Skeletal muscle satellite cell (primary cell): ENCODE measurements around the gene CMSS1.

Source experiments
- H3K27me3 ChIP-seq: 2 replicates; pipeline ENCODE4 v1.7.0; 2013; ENCODE audit warnings: low read length; ENCODE audit not compliant: control insufficient read depth, insufficient read depth
- H3K36me3 ChIP-seq: 2 replicates; pipeline ENCODE4 v1.7.0; 2013; ENCODE audit warnings: mild to moderate bottlenecking, control low read depth, low read length; ENCODE audit not compliant: insufficient read depth
- H3K4me1 ChIP-seq: 2 replicates; pipeline ENCODE4 v1.7.0; 2013; ENCODE audit warnings: low read length; ENCODE audit not compliant: control insufficient read depth, insufficient read depth
- H3K4me2 ChIP-seq: 2 replicates; pipeline ENCODE4 v1.7.0; 2013; ENCODE audit warnings: mild to moderate bottlenecking, low read length
- H3K4me3 ChIP-seq: 2 replicates; pipeline ENCODE4 v1.7.0; 2013; ENCODE audit warnings: low read length
- H3K9ac ChIP-seq: 2 replicates; pipeline ENCODE4 v1.7.0; 2013; ENCODE audit warnings: mild to moderate bottlenecking, low read depth, low read length, moderate library complexity
- H3K9me3 ChIP-seq: replicated peaks from 2 replicates; pipeline ENCODE4 v1.7.0; 2013; ENCODE audit warnings: mild to moderate bottlenecking, control low read depth, low read length

Gene CMSS1

DNA sequence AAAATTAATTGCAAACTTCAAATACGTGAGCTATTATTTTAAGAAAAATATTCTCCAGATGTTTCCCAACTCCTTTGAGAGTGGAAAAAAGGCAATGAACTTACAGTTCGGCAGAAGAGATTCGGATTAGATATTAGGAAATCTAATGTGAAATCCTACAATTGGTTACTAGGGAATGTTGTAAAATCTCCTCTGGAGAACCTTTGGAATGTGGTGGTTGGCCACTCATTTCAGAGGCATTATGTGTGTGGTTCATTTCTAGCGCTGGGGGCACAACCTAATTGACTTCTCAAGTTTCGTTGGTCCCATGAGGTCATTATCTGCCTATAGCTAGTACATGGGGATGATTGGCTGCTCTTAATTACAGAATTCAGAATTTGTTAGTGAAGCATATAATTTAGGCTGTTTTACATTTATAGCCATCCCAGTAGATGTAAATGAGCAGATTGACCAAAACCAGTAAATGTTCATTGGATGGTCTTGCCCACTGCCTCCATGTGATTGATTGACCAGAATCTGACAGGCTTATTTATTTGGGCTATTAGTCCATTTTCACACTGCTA lies 34.6 kb upstream of the CMSS1 start:
- Histone ChIP-seq H3K36me3 (peaks cover 43% of the 10 kb centered on the region), H3K4me3 (no peak overlapping the region), H3K9me3 (no peaks in the 10 kb centered on the region), H3K4me1 (peaks cover 58% of the 10 kb centered on the region), H3K4me2 (no peak overlapping the region), H3K9ac (peak overlapping the region; percentile 50), H3K27me3 (no peaks in the 10 kb centered on the region)

DNA sequence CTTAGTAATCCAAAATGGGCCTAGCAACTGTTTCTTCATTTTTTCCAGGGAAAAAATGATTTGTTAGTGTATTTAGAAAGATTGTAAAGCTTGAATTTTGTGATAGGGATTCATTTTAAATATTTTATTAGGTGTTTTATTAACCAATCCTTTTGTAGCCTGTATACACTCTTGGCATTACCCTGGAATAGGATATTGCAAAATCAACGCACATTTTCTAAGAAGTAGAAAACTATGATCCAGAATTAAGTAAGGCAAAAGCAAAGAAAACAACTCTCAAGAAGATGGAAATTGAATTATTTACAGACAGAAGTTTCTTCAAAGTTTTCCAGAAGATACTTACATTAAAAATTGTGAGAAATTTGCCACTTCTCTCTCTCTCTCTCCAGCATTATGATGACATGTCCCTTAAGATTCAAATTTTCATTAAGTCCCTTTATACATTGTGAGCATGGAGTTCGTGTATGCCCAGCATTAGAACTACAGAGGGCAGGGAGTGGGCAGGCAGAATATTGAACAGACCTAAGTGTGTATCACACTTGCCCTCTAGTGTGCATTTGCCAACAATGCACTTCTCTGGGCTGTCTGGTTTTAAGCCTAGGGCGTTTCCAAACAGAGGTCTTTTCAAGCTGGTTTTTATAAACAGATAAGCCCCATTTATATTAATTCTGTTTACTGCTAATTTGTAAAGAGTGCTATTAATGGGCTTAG lies 28.5 kb upstream of the CMSS1 start:
- Histone ChIP-seq H3K4me2 (no peak overlapping the region), H3K9ac (peak overlapping the region; percentile 57), H3K36me3 (peaks cover 42% of the 10 kb centered on the region), H3K4me1 (peaks cover 26% of the 10 kb centered on the region), H3K27me3 (no peaks in the 10 kb centered on the region), H3K4me3 (no peak overlapping the region), H3K9me3 (no peaks in the 10 kb centered on the region)

DNA sequence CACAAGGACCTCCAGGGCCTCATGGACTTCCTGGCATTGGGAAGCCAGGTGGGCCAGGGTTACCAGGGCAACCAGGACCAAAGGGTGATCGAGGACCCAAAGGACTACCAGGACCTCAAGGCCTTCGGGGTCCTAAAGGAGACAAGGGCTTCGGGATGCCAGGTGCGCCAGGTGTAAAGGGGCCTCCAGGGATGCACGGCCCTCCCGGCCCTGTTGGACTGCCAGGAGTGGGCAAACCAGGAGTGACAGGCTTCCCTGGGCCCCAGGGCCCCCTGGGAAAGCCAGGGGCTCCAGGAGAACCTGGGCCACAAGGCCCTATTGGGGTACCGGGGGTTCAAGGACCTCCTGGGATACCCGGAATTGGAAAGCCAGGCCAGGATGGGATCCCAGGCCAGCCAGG lies 23.2 kb upstream of the CMSS1 start:
- Histone ChIP-seq H3K27me3 (no peaks in the 10 kb centered on the region), H3K9ac (no peak overlapping the region), H3K4me3 (no peak overlapping the region), H3K4me2 (no peak overlapping the region), H3K9me3 (no peaks in the 10 kb centered on the region), H3K4me1 (no peaks in the 10 kb centered on the region), H3K36me3 (peaks cover 64% of the 10 kb centered on the region)

DNA sequence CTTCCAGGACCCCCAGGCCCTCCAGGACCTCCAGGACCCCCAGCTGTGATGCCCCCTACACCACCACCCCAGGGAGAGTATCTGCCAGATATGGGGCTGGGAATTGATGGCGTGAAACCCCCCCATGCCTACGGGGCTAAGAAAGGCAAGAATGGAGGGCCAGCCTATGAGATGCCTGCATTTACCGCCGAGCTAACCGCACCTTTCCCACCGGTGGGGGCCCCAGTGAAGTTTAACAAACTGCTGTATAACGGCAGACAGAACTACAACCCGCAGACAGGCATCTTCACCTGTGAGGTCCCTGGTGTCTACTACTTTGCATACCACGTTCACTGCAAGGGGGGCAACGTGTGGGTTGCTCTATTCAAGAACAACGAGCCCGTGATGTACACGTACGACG lies 22.1 kb upstream of the CMSS1 start:
- Histone ChIP-seq H3K4me3 (no peak overlapping the region), H3K27me3 (no peaks in the 10 kb centered on the region), H3K4me2 (no peak overlapping the region), H3K36me3 (peaks cover 64% of the 10 kb centered on the region), H3K9ac (no peak overlapping the region), H3K9me3 (no peaks in the 10 kb centered on the region), H3K4me1 (no peaks in the 10 kb centered on the region)

DNA sequence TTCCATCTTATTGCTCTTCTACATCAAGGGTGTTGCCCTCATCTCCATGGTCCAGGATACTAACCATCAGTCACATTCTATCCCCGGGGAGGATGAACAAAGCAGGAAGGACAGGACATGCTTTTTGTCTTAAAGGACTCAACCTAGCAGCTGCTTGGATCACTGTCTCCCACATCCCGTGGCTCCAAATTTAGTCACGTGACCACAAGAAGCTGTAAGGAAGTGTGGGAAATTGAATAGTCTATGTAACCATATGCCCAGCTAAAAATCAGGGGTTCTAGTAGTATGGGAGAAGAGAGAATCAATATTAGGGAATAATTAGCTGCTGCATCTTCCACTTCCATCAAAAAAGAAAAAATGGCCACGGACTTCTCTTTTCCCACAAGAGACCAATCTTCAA lies 18.2 kb upstream of the CMSS1 start:
- H3K9ac ChIP-seq = no peak overlapping the region
- peaks cover 41% of the 10 kb centered on the region for H3K36me3 ChIP-seq
- H3K9me3 ChIP-seq = no peaks in the 10 kb centered on the region
- no peaks in the 10 kb centered on the region for H3K27me3 ChIP-seq
- H3K4me1 ChIP-seq = no peaks in the 10 kb centered on the region
- no peak overlapping the region for H3K4me2 ChIP-seq
- no peak overlapping the region for H3K4me3 ChIP-seq

DNA sequence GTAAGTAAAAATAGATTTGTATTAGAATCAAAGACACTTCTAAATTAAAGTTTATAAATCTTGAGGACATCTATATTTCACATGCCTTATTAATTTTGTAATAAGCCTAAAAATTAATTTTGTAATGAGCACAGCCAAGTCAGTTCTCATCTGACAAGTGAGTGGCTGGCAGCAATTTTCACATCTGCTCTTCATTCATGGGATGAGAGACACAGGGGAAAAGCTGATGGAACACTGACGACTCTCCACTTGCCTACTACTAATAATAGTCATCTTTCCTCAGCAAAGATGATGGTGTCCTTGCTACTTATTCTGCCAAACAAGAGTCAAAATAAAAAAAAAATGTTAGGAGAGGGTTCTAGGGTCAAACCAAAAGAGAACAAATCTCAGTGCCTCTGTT lies 14.4 kb upstream of the CMSS1 start:
- Histone ChIP-seq H3K9me3 (peaks cover 6% of the 10 kb centered on the region), H3K9ac (no peak overlapping the region), H3K4me3 (no peak overlapping the region), H3K4me1 (no peaks in the 10 kb centered on the region), H3K36me3 (peaks cover 12% of the 10 kb centered on the region), H3K4me2 (no peak overlapping the region), H3K27me3 (no peaks in the 10 kb centered on the region)

DNA sequence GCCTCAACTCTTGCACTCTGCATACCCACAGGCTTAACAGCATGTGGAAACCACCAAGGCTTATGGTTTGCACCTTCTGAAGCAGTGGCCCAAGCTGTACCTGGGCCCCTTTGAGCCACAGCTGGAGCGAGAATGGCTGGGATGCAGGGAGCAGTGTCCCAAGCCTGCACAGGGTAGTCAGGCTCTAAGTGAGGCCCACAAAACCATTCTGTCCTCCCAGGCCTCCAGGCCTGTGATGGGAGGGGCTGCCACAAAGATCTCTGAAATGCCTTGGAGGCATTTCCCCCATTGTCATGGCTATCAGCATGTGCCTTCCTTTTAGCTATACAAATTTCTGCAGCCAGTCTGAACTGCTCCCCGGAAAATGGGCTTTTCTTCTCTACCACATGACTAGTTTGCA lies 12.5 kb upstream of the CMSS1 start:
- Histone ChIP-seq H3K4me3 (no peak overlapping the region), H3K9ac (no peak overlapping the region), H3K4me2 (no peak overlapping the region), H3K27me3 (no peaks in the 10 kb centered on the region), H3K36me3 (no peaks in the 10 kb centered on the region), H3K9me3 (peaks cover 6% of the 10 kb centered on the region), H3K4me1 (no peaks in the 10 kb centered on the region)

DNA sequence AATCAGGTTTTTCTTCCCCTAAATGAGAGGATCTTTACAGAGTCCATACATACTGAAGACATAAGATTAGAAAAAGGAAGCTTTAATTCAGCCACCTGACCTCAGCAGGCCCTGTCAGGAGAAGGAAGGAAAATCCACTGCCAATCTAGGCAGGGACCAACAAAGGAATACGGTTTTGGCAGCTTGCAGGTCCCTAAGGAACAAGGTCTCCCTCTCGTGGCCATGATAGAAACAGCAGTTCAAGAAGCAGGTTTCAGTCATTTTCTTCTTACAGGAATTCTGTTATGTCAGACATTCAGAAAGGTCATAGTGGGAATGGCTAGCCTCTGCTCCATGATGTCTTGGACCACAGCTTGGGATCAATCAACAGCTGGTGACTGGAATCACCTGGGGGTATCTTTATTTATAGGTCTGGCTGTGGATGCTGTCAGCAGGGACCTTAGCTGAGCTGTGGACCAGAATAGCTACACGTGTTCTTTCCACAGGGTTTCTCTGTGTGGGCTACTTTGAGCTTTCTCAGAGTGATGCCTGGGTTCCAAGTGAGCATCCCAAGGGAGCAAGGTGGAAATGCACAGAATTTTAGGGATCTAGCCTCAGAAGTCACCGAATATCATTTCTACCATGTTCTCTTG lies 9.4 kb upstream of the CMSS1 start:
- Histone ChIP-seq H3K27me3 (no peaks in the 10 kb centered on the region), H3K4me3 (no peak overlapping the region), H3K4me1 (no peaks in the 10 kb centered on the region), H3K36me3 (no peaks in the 10 kb centered on the region), H3K9ac (no peak overlapping the region), H3K9me3 (peaks cover 6% of the 10 kb centered on the region), H3K4me2 (no peak overlapping the region)

DNA sequence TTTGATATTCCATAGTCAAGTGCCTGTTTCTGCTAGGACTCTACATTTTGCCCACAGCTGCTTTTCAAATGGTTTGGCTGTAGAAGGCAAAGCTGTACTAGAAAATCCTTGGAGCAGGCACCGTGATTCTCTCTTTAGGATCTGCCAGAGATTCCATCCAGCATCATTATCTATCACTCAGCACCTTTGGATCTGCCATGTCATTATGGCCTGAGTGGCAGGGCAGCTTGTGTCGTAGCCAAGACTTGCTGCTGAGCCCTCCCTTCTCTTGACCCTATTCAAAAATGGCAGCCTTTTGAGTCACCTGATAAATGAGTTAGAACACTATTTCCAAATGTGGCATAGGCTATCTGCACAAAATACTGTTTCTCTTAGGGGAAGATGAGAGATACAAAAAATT lies 8.1 kb upstream of the CMSS1 start:
- Histone ChIP-seq H3K4me3 (no peak overlapping the region), H3K4me2 (no peak overlapping the region), H3K27me3 (no peaks in the 10 kb centered on the region), H3K9me3 (peaks cover 6% of the 10 kb centered on the region), H3K4me1 (no peaks in the 10 kb centered on the region), H3K36me3 (no peaks in the 10 kb centered on the region), H3K9ac (no peak overlapping the region)

DNA sequence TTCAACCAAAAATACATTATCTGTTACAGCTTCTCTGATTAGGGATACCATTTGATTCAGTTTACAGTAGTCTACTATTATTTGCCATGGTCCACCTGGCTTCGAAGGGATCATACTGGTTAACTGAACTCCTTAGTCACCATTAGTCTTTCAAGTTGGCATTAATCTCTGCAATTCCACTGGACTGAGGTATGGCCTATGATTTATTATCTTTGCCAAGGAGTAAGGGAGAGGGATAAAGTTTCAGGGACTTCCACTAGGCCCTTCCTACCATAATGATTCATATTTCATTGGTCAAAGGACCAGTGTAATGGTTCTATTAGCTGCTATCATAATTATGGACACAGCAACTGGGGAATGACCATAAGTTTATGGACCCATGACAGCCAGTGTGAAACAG lies 7.3 kb upstream of the CMSS1 start:
- Histone ChIP-seq H3K36me3 (no peaks in the 10 kb centered on the region), H3K4me3 (no peak overlapping the region), H3K9ac (no peak overlapping the region), H3K4me2 (no peak overlapping the region), H3K4me1 (no peaks in the 10 kb centered on the region), H3K9me3 (no peaks in the 10 kb centered on the region), H3K27me3 (no peaks in the 10 kb centered on the region)

DNA sequence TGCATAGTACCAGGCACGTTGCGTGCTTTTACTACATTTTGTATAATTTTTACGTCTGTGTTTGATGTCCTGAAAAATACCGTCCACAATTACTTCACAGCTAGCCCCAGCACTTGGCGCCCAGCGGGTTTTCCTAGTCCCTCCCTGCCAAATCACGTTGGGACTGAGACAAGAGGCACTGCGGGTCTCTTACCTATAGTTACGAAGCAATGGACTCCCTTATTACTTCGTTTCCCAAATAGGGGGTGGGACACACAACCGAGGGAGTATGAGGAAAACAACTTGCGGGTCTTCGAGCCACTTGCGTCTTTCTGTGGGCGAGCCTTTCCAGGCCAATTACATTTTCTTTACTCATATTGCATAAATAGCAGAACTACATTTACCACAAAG lies 620 bp upstream of the CMSS1 start:
- Histone ChIP-seq H3K9me3 (no peaks in the 10 kb centered on the region), H3K4me1 (peaks cover 16% of the 10 kb centered on the region), H3K9ac (peak overlapping the region; percentile 86), H3K27me3 (no peaks in the 10 kb centered on the region), H3K36me3 (no peaks in the 10 kb centered on the region), H3K4me2 (peak overlapping the region; percentile 83), H3K4me3 (peak overlapping the region; percentile 83)

DNA sequence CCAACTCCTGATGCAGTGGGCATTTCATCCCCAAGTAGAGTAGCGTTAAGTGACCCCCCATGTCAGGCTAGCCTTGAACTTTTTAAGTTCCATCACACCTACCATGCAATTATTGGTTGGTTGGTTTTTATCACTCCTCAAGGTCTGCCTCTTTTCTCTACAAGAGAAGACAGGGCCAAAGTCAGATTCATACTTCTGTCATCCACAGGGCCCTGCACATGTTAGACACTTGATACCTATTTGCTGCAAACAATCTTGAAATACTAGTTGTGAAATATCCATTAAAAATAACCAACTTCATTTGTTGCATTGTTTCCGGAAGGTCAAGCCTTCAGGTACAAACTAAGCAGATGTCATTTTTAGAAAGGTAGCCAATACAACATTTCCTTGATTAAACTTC lies 1.2 kb downstream of the CMSS1 start:
- no peaks in the 10 kb centered on the region for H3K36me3 ChIP-seq
- H3K4me1 ChIP-seq = peaks cover 19% of the 10 kb centered on the region
- H3K9ac ChIP-seq = peak overlapping the region; percentile 86
- H3K4me3 ChIP-seq = peak overlapping the region; percentile 83
- no peaks in the 10 kb centered on the region for H3K27me3 ChIP-seq
- H3K4me2 ChIP-seq = peak overlapping the region; percentile 83
- H3K9me3 ChIP-seq = no peaks in the 10 kb centered on the region
